Astrocyte (in vitro differentiated cells and primary cell): Measurements from ENCODE around the gene FAM3A.

Source experiments
- EZH2 ChIP-seq: IDR thresholded peaks from 2 replicates; pipeline ENCODE4 v1.6.1; 2012; ENCODE audit warnings: mild to moderate bottlenecking, low read length, inconsistent platforms; ENCODE audit not compliant: insufficient read depth
- TF ChIP-seq, protein P1 (sequence below): IDR thresholded peaks from 2 replicates; pipeline ENCODE4 v1.5.1; 2011; ENCODE audit warnings: low read depth, mild to moderate bottlenecking, inconsistent platforms, low read length, moderate library complexity; ENCODE audit not compliant: insufficient read depth

DNA sequence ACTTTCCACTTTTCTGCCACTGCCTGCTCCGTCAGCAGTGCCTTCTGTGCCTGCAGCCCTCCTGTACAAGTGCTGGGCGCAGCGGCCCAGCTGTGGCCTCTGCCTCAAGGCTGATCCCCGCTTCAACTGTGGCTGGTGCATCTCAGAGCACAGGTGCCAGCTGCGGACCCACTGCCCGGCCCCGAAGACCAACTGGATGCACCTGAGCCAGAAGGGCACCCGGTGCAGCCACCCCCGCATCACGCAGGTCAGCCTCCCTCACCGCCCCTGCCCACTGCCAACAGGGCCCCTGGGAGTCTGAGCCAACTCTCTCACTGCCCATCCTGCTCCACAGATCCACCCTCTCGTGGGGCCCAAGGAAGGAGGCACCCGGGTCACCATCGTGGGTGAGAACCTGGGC is 50.4 kb downstream of the FAM3A start:
- TF ChIP-seq, protein P1, sequence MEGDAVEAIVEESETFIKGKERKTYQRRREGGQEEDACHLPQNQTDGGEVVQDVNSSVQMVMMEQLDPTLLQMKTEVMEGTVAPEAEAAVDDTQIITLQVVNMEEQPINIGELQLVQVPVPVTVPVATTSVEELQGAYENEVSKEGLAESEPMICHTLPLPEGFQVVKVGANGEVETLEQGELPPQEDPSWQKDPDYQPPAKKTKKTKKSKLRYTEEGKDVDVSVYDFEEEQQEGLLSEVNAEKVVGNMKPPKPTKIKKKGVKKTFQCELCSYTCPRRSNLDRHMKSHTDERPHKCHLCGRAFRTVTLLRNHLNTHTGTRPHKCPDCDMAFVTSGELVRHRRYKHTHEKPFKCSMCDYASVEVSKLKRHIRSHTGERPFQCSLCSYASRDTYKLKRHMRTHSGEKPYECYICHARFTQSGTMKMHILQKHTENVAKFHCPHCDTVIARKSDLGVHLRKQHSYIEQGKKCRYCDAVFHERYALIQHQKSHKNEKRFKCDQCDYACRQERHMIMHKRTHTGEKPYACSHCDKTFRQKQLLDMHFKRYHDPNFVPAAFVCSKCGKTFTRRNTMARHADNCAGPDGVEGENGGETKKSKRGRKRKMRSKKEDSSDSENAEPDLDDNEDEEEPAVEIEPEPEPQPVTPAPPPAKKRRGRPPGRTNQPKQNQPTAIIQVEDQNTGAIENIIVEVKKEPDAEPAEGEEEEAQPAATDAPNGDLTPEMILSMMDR, result no peak
- no peak for TF ChIP-seq EZH2
